ENCODE results near the gene ALOXE3.

ALOXE3 gene

GRCh38 chr17:8051831-8052230 is 66.5 kb downstream of the ALOXE3 start:
- Histone ChIP-seq H3K4me2 (ENCODE audit: low read length) (no peak overlapping the region), H3K9me2 (ENCODE audit: low read depth, low read length) (no peaks in the 10 kb centered on the region), H3K27ac (ENCODE audit: low read depth, low read length, poor library complexity, severe bottlenecking) (no peak overlapping the region), H3K4me1 (ENCODE audit: insufficient read depth, low read length, severe bottlenecking) (peaks cover 12% of the 10 kb centered on the region), H3K79me2 (ENCODE audit: insufficient read depth, low read length) (no peaks in the 10 kb centered on the region), H3K9me3 (ENCODE audit: low read length) (no peaks in the 10 kb centered on the region), H3K27me3 (ENCODE audit: insufficient read depth, low read length) (peaks cover 9% of the 10 kb centered on the region; the same call in 1 of the 2 replicates), H2AFZ (ENCODE audit: low read length) (no peak overlapping the region), H4K20me1 (ENCODE audit: insufficient read depth, low read length) (no peaks in the 10 kb centered on the region), H3K4me3 (ENCODE audit: low read depth, low read length, poor library complexity, severe bottlenecking) (no peak overlapping the region), H3F3A (ENCODE audit: insufficient read depth, low read length) (no peaks in the 10 kb centered on the region), H3K36me3 (ENCODE audit: insufficient read depth, low read length) (no peaks in the 10 kb centered on the region), H3K9ac (ENCODE audit: low read length) (no peak overlapping the region)
- no peak for TF ChIP-seq EZH2 (IDR thresholded peaks at IDR 0.05; ENCODE audit: borderline replicate concordance, low read length)
- TF ChIP-seq CTCF (IDR thresholded peaks at IDR 0.05; ENCODE audit: low read length) = no peak

GRCh38 chr17:8048736-8049135 is 69.6 kb downstream of the ALOXE3 start:
- TF ChIP-seq EZH2 (IDR thresholded peaks at IDR 0.05; ENCODE audit: borderline replicate concordance, low read length) (no peak), CTCF (IDR thresholded peaks at IDR 0.05; ENCODE audit: low read length) (no peak)
- Histone ChIP-seq H3K27ac (ENCODE audit: low read depth, low read length, poor library complexity, severe bottlenecking) (no peak overlapping the region), H3K9ac (ENCODE audit: low read length) (no peak overlapping the region)

GRCh38 chr17:8048236-8048635 is 70.1 kb downstream of the ALOXE3 start:
- no peaks in the 10 kb centered on the region for H3F3A ChIP-seq (ENCODE audit: insufficient read depth, low read length)
- H3K9me2 ChIP-seq (ENCODE audit: low read depth, low read length) = no peaks in the 10 kb centered on the region
- H3K4me3 ChIP-seq (ENCODE audit: low read depth, low read length, poor library complexity, severe bottlenecking) = no peak overlapping the region
- H3K9me3 ChIP-seq (ENCODE audit: low read length) = no peaks in the 10 kb centered on the region
- TF ChIP-seq EZH2 (IDR thresholded peaks at IDR 0.05; ENCODE audit: borderline replicate concordance, low read length) = no peak
- no peak for TF ChIP-seq CTCF (IDR thresholded peaks at IDR 0.05; ENCODE audit: low read length)
- no peaks in the 10 kb centered on the region for H3K36me3 ChIP-seq (ENCODE audit: insufficient read depth, low read length)
- H3K27me3 ChIP-seq (ENCODE audit: insufficient read depth, low read length) = peaks cover 13% of the 10 kb centered on the region; the same call in 1 of the 2 replicates
- no peak overlapping the region for H3K9ac ChIP-seq (ENCODE audit: low read length)
- H2AFZ ChIP-seq (ENCODE audit: low read length) = no peak overlapping the region
- H3K79me2 ChIP-seq (ENCODE audit: insufficient read depth, low read length) = no peaks in the 10 kb centered on the region
- no peak overlapping the region for H3K4me2 ChIP-seq (ENCODE audit: low read length)
- H4K20me1 ChIP-seq (ENCODE audit: insufficient read depth, low read length) = no peaks in the 10 kb centered on the region
- H3K4me1 ChIP-seq (ENCODE audit: insufficient read depth, low read length, severe bottlenecking) = no peaks in the 10 kb centered on the region
- no peak overlapping the region for H3K27ac ChIP-seq (ENCODE audit: low read depth, low read length, poor library complexity, severe bottlenecking)

More at GRCh38 chr17:8048736-8049135, 69.6 kb downstream of the ALOXE3 start:
- H3K9me3 ChIP-seq (ENCODE audit: low read length) = no peaks in the 10 kb centered on the region
- H3K4me1 ChIP-seq (ENCODE audit: insufficient read depth, low read length, severe bottlenecking) = no peaks in the 10 kb centered on the region
- no peak overlapping the region for H3K4me2 ChIP-seq (ENCODE audit: low read length)
- H2AFZ ChIP-seq (ENCODE audit: low read length) = no peak overlapping the region
- H3K9me2 ChIP-seq (ENCODE audit: low read depth, low read length) = no peaks in the 10 kb centered on the region
- H4K20me1 ChIP-seq (ENCODE audit: insufficient read depth, low read length) = no peaks in the 10 kb centered on the region
- H3K79me2 ChIP-seq (ENCODE audit: insufficient read depth, low read length) = no peaks in the 10 kb centered on the region
- no peaks in the 10 kb centered on the region for H3K36me3 ChIP-seq (ENCODE audit: insufficient read depth, low read length)
- H3F3A ChIP-seq (ENCODE audit: insufficient read depth, low read length) = no peaks in the 10 kb centered on the region
- H3K4me3 ChIP-seq (ENCODE audit: low read depth, low read length, poor library complexity, severe bottlenecking) = no peak overlapping the region
- H3K27me3 ChIP-seq (ENCODE audit: insufficient read depth, low read length) = peaks cover 13% of the 10 kb centered on the region; the same call in 1 of the 2 replicates
